Globus pallidus (tissue), 1 donor: ENCODE measurements around the gene RPS18.

Experiments
- DNase-seq: peaks from one replicate; pipeline ENCODE4 v3.0.0-alpha.2; 2015; ENCODE audit warnings: low spot score

Gene RPS18

GRCh38 chr6:33314943-33315792, 43.3 kb downstream of the RPS18 start:
- no peak for DNase-seq

- DNase-seq, result no peak
Observed at GRCh38 chr6:33315793-33316602, 44.1 kb downstream of the RPS18 start.

GRCh38 chr6:33316603-33317418, 44.9 kb downstream of the RPS18 start:
- DNase-seq, result no peak

- peak; percentile 40 for DNase-seq
Observed at GRCh38 chr6:33317419-33317668, 45.5 kb downstream of the RPS18 start.

- DNase-seq, result peak; percentile 97
Observed at GRCh38 chr6:33317669-33318425, 46.0 kb downstream of the RPS18 start, which contains the start of gene ZBTB22. TSS of gene ZBTB22 (minus strand) at chr6:33317744. CDS start at chr6:33316916, 828 bp downstream.

DNA sequence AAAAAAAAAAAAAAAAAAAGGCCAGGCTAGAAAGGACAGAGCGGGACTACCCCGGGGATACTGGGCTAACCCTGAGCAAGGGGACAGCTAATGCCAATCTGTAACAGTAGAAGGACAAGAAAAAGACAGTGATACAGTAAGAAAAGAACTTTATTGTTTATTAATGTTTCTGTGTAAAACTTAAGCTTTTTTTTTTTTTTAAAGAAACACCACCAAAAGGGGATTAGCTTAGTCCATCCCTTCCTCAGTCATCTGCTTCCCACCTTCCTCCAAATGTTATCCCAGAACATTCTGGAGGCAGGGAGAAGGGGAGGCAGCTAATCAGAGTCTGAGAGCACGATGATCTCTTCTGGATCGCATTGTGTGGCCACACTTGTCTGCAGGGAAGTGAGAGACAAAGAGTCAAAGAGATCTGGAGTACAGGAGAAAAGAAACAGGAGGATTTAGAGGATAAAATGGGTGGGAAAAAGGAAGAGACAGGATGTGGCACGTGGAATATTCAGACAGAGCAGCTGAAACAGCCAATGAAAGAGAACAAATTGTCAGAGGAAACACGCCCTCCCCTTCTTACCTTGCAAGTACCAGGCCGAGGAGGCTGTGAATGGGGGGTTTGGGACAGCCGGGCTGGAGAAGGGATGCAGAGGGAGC, 46.7 kb downstream of the RPS18 start:
- DNase-seq, result no peak

DNA sequence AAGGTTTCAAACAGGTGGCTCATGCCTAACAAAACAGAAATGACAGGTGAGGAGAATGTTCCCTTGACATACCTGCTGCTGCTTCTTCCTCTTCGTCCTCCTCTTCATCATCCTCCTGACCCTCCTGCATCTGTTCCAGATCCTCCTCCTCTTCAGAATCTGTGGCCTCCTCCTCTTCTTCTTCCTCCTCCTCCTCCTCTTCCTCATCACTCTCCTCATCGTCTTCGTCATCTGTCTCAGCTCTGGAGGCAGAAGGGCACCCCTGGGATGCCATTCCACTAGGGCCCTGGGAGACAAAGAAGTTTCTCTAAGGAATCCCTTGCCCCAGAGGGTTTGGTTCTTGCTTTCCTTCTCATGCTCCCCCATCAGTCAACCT, 48.1 kb downstream of the RPS18 start:
- DNase-seq, result no peak

DNA sequence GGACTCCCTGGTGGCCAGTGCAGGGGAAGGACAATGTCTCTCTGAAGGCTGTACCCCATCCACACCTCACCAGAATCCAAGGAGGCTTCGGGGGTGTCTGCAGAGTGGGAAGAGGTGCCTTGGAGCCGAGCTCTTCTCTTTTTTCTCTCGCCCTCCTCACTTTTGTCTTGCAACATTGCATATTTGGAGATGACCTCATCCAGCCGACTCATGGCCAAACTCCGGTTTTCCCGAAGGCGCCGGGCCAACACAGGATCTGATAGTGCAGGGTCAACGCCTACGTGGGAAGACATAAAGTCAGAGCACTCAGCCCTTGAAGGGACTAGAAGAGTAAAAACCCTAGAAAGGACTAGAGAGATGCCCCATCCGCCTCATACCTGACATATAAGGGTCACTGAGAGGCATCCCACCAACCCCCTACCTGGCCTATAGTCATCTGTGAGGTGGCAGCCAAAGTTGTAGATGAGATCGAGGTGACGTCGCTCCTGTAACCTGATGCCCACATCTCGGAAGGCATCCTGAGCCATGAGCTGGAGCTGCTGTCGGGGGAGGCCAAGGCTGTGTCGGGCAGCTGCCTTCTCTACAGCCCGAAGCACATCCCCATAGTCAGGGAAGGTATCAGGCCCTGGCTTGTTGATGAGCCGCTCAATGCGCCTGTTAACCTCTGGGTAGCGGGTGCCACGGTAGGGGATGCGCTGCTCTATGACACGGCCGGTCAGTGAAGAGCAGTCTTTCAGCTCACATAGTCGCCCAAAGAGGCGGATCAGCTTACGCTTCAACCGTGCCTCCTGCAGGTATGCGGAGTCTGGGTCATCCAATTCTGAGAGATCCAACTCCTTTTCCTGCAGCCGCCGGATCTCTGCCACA, 48.7 kb downstream of the RPS18 start:
- no peak for DNase-seq

DNA sequence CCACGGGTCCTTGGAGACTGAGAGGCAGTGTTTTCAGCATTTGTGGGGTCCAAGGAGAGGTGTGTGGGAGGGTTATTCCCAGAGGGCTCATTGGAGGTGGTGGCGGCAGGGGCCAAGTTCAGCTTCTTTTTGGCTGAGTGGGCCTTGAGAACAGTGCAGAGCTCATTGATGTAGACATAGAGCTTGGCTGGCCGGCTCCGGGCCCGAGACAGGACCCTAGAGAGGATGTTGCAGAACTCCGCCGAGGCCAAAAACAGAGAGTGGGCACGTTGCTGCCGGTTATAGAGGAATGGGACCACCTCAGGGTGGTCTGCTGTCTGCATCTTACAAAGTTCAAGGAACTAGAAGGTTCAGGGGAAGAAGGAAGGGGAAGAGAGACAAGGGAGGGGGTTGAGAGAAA, 49.4 kb downstream of the RPS18 start:
- no peak for DNase-seq

GRCh38 chr6:33323623-33323948, 51.7 kb downstream of the RPS18 start:
- no peak for DNase-seq

DNA sequence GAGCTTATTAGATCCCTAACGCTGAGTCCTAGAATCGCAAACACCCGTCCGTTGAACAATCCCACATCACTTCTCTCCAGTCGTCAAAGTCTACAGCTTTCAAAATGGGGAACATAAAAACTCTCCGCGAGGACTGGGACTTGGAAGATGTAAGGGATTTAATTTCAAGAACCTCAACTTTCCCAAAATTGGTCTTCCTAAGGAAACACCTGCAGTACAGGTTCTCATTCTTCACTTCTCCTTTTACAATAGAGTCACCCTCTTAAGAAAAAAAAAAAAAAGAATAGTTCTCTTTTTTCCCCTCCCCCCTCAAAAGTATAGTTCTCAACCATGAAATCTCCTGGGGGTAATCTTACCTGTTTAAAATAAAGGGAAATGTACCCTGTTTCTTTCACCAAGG, 52.2 kb downstream of the RPS18 start:
- no peak for DNase-seq
